ENCODE data around the gene FUBP1. TPM values are rescaled to one million over a fixed set of nuclear protein-coding genes. Genes with fewer than 3 reads are reported as not detected.

FUBP1 gene
- total and polyA plus RNA-seq, 2 donors from 2014 or later = 63.7 to 151 TPM

- Histone ChIP-seq H3K36me3 (ENCODE audit: control insufficient read depth in 2 of 3, insufficient read depth in 3 of 3, low read length in 3 of 3) (peaks cover 28 to 70% (median 36%) of the 10 kb centered on the region in 3 donors), H3K4me1 (ENCODE audit: control insufficient read depth in 2 of 3, insufficient read depth in 2 of 3, low read depth in 1 of 3, low read length in 3 of 3) (peaks cover 0 to 4% (median 0%) of the 10 kb centered on the region in 3 donors), H3K27ac (ENCODE audit: low read depth in 2 of 2, low read length in 2 of 2) (no peak overlapping the region), H3K9me3 (ENCODE audit: control insufficient read depth in 2 of 3, insufficient read depth in 1 of 3, low read length in 3 of 3) (no peaks in the 10 kb centered on the region), H3K9ac (ENCODE audit: low read length in 3 of 3) (no peak overlapping the region), H3K27me3 (ENCODE audit: control insufficient read depth, insufficient read depth, low read length) (no peaks in the 10 kb centered on the region), H3K4me3 (ENCODE audit: low read length in 3 of 3) (no peak overlapping the region)
- intact Hi-C loops (cut with DNase I) = no loop called here
- FAIRE-seq = no peak
- TF ChIP-seq, protein P1, sequence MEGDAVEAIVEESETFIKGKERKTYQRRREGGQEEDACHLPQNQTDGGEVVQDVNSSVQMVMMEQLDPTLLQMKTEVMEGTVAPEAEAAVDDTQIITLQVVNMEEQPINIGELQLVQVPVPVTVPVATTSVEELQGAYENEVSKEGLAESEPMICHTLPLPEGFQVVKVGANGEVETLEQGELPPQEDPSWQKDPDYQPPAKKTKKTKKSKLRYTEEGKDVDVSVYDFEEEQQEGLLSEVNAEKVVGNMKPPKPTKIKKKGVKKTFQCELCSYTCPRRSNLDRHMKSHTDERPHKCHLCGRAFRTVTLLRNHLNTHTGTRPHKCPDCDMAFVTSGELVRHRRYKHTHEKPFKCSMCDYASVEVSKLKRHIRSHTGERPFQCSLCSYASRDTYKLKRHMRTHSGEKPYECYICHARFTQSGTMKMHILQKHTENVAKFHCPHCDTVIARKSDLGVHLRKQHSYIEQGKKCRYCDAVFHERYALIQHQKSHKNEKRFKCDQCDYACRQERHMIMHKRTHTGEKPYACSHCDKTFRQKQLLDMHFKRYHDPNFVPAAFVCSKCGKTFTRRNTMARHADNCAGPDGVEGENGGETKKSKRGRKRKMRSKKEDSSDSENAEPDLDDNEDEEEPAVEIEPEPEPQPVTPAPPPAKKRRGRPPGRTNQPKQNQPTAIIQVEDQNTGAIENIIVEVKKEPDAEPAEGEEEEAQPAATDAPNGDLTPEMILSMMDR (IDR thresholded peaks at IDR 0.05; ENCODE audit: borderline replicate concordance, extremely low read depth, insufficient read depth) = no peak
- no peak for DNase-seq
Measured at GRCh38 chr1:77966291-77966690, 12.6 kb downstream of the FUBP1 start.

GRCh38 chr1:77961392-77961791 is 17.5 kb downstream of the FUBP1 start:
- intact Hi-C loops (cut with DNase I) = no loop called here
- Histone ChIP-seq H3K4me1 (ENCODE audit: control insufficient read depth in 2 of 3, insufficient read depth in 2 of 3, low read depth in 1 of 3, low read length in 3 of 3) (peaks cover 0 to 2% (median 0%) of the 10 kb centered on the region in 3 donors), H3K36me3 (ENCODE audit: control insufficient read depth in 2 of 3, insufficient read depth in 3 of 3, low read length in 3 of 3) (peaks cover 30 to 78% (median 32%) of the 10 kb centered on the region in 3 donors), H3K9me3 (ENCODE audit: control insufficient read depth in 2 of 3, insufficient read depth in 1 of 3, low read length in 3 of 3) (no peaks in the 10 kb centered on the region), H3K4me3 (ENCODE audit: low read length in 3 of 3) (no peak overlapping the region), H3K27me3 (ENCODE audit: control insufficient read depth, insufficient read depth, low read length) (no peaks in the 10 kb centered on the region), H3K9ac (ENCODE audit: low read length in 3 of 3) (no peak overlapping the region), H3K27ac (ENCODE audit: low read depth in 2 of 2, low read length in 2 of 2) (peak overlapping the region in 1 of 2 donors; percentile 15)
- DNase-seq = peak in 1 of 5 donors; percentile 19
- FAIRE-seq = peak; percentile 8
- TF ChIP-seq, protein P1 (IDR thresholded peaks at IDR 0.05; ENCODE audit: borderline replicate concordance, extremely low read depth, insufficient read depth) = no peak

DNA sequence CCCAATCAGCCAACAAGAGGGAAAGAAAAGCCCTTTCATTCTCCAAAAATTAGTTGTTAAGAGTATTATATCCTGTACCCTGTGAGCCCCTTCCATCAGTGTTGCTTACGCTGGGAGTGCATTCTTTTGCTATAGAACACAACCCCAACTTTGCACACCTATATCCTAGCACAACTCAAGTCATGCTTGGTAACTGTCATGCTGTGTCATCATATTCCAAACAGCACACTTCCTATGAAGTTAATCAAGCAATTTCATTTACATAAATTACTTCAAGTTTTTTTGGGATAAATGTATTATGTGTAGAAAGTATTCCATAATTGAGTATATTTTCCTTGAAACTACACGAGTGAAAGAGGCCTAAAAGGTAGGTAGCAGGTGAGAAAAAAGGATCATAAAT is 20.0 kb downstream of the FUBP1 start:
- no peaks in the 10 kb centered on the region for H3K27me3 ChIP-seq (ENCODE audit: control insufficient read depth, insufficient read depth, low read length)
- H3K36me3 ChIP-seq (ENCODE audit: control insufficient read depth in 2 of 3, insufficient read depth in 3 of 3, low read length in 3 of 3) = peaks cover 25 to 76% (median 34%) of the 10 kb centered on the region in 3 donors
- DNase-seq (no peak), FAIRE-seq (no peak)
- TF ChIP-seq, protein P1 (IDR thresholded peaks at IDR 0.05; ENCODE audit: borderline replicate concordance, extremely low read depth, insufficient read depth) = no peak
- intact Hi-C loops (cut with DNase I) = no loop called here
- no peak overlapping the region for H3K9ac ChIP-seq (ENCODE audit: low read length in 3 of 3)
- peak overlapping the region in 1 of 2 donors; percentile 41 for H3K27ac ChIP-seq (ENCODE audit: low read depth in 2 of 2, low read length in 2 of 2)
- peaks cover 0 to 2% (median 0%) of the 10 kb centered on the region in 3 donors for H3K4me1 ChIP-seq (ENCODE audit: control insufficient read depth in 2 of 3, insufficient read depth in 2 of 3, low read depth in 1 of 3, low read length in 3 of 3)
- no peak overlapping the region for H3K4me3 ChIP-seq (ENCODE audit: low read length in 3 of 3)
- no peaks in the 10 kb centered on the region for H3K9me3 ChIP-seq (ENCODE audit: control insufficient read depth in 2 of 3, insufficient read depth in 1 of 3, low read length in 3 of 3)

- intact Hi-C loops (cut with DNase I) = no loop called here
- H3K4me1 ChIP-seq (ENCODE audit: control insufficient read depth in 2 of 3, insufficient read depth in 2 of 3, low read depth in 1 of 3, low read length in 3 of 3) = peaks cover 0 to 2% (median 0%) of the 10 kb centered on the region in 3 donors
- H3K4me3 ChIP-seq (ENCODE audit: low read length in 3 of 3) = no peak overlapping the region
- peaks cover 22 to 74% (median 31%) of the 10 kb centered on the region in 3 donors for H3K36me3 ChIP-seq (ENCODE audit: control insufficient read depth in 2 of 3, insufficient read depth in 3 of 3, low read length in 3 of 3)
- H3K27me3 ChIP-seq (ENCODE audit: control insufficient read depth, insufficient read depth, low read length) = no peaks in the 10 kb centered on the region
- FAIRE-seq = no peak
- H3K27ac ChIP-seq (ENCODE audit: low read depth in 2 of 2, low read length in 2 of 2) = no peak overlapping the region
- H3K9me3 ChIP-seq (ENCODE audit: control insufficient read depth in 2 of 3, insufficient read depth in 1 of 3, low read length in 3 of 3) = no peaks in the 10 kb centered on the region
- no peak overlapping the region for H3K9ac ChIP-seq (ENCODE audit: low read length in 3 of 3)
- DNase-seq = no peak
- TF ChIP-seq, protein P1 (IDR thresholded peaks at IDR 0.05; ENCODE audit: borderline replicate concordance, extremely low read depth, insufficient read depth) = no peak
Measured at GRCh38 chr1:77958391-77958790, 20.5 kb downstream of the FUBP1 start.
